IPS-NIHi7 (cell line): ENCODE results near the gene FAM222B.
"Not testable (repeated sequence)": the region's sequence is repeated elsewhere in the genome, so short reads cannot be mapped to it uniquely, and the experiment has no call there.

Source experiments
- DNase-seq: peaks from one replicate; pipeline ENCODE4 v3.0.0; 2012; ENCODE audit warnings: mixed read lengths; ENCODE audit errors: extremely low spot score

The FAM222B gene

DNA sequence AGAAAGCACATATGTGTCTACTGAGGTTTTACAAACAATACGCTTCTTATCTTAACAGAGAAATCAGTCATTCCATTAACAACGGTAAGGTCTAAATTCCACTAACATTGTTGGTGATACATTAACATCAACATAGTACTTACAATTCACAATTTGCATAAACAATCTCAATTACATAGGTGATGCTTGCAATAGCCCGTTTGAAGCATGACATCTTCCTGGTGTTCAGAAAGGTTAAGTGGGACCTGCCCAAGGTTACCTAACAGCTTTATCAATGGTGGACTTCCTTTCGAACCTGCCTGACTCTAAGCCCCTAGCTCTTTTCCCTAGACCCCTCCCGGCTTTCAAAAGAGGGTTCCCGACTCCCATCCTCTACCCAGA, 699 bp downstream of the FAM222B start:
- no peak for DNase-seq

DNA sequence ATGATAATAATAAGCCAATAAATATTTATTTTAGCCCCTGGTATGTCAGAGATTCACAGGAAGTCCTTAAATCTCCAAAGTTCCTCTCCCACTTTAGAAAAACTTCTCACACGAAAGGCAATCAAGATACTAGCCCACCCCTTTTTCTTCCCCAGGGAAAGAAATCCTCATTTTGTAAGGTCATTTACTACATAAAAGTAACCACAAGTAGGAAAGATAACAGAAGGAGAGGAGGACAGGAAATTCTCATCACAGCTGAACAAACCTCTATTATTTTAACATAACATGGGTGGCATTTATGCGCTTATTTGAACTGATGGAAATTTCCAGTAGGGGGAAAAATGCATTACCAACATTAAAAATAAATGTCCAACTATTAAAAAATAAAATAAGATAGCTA, 3.4 kb downstream of the FAM222B start:
- DNase-seq = no peak

DNA sequence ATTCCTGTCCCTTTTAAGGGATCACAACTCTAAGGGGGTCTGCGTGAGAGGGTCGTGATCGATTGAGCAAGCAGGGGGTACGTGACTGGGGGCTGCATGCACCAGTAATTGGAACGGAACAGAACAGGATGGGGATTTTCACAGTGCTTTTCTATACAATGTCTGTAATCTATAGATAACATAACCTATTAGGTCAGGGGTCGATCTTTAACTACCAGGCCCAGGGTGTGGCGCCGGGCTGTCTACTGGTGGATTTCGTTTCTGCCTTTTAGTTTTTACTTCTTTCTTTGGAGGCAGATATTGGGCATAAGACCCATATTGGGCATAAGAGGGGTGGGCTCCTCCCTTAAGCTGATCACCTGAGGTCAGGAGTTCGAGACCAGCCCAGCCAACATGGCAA, 6.0 kb downstream of the FAM222B start:
- DNase-seq = not testable (repeated sequence)

DNA sequence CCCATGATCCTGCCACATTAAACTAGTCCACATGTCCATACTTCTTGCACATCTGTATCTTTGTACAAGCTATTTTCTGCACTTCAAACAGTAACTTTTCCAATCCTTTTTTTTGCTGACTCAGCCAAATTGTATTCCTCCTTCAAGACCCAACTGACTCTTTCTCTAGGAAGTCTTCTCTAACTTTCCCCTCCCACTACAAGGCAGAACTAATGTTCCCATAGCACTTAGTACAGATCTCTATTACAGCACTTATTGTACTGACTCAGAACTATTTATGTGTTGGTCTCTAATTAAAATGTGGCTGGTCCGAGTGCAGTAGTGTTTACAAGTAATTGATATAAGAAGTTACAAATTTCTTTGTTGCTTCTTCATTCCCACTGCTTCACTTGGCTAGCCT, 8.2 kb downstream of the FAM222B start:
- DNase-seq = no peak

DNA sequence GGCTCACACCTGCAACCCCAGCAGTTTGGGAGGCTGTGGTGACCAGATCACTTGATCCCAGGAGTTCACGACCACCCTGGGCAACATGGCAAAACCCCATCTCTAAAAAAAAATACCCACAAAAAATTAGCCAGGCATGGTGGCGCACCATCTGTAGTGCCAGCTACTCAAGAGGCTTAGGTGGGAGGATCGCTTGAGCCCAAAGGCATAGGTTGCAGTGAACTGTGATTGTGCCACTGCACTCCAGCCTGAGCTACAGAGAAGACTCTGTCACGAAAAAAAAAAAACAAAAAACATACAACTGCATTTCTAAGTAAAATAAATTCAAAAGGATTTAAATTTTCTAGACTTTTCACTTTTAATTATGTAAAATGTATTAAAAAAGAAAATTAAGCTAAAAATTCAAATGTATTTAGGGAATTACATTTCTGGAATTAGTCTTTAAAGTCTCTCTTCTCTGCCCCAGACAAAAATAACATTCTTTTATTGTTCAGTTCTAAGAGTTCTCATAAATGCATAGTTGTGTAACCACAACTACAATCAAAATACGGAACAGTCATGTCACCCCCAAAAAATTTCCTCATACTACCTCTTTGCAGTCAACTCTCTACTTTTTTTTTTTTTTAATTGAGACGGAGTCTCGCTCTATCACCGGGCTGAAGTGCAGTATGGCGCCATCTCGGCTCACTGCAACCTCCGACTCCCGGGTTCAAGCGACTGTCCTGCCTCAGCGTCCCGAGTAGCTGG, 14.1 kb downstream of the FAM222B start:
- no peak for DNase-seq

DNA sequence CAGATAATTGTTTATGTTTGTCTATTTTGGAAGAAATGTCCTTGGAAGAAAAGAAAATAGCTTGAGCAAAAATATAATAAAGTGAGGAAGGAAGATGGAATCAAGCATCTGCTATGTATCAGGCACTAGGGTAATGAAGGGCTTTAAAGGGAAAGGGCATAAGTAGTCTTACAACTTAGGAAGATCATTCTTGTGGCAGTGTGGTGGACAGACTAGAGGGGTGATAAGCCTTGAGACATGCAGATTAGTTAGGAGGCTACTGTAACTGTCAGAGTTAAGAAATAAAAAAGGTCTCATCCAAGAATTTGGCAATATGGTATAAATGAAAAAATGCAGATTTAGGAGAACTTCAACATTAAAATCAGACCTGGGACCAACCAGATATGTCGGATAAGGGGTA, 14.9 kb downstream of the FAM222B start:
- DNase-seq = no peak

GRCh38 chr17:28819582-28819981, 23.0 kb downstream of the FAM222B start:
- no peak for DNase-seq

GRCh38 chr17:28818819-28819221, 23.8 kb downstream of the FAM222B start:
- DNase-seq = no peak

GRCh38 chr17:28816540-28816939, 26.1 kb downstream of the FAM222B start:
- DNase-seq = no peak

DNA sequence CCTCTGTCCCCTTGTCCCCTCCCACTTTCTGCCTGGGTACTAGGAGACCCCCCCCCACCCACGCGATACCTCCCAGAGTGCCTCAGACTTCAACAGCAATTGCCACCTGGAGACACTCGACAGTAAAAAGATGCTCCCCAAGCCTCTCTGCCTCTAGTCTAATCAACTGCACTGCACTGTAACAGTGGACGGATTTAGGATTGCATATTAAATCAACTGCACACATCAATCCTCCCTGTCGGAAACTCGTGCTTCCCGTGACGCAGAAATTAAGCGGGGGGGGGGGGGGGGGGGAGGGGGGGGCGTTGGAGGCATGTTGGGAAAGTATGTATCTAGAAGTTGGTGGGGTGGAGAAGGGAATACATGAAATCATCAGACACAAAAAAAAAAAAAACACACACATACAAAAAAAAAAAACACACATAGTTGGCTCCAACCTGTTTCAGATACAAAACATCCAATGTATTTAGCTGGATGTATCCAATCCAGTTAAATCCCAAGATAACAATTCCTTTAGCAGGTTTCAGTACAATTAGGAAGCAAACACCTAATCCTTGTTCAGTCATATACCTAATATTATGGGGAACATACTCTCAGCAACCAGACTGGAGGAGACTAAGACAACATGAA, 29.7 kb downstream of the FAM222B start:
- DNase-seq = no peak

- DNase-seq = peak; percentile 100
Observed at GRCh38 chr17:28812091-28812747, 30.4 kb downstream of the FAM222B start.

- DNase-seq = peak; percentile 17
Observed at GRCh38 chr17:28811651-28812090, 30.9 kb downstream of the FAM222B start.

- no peak for DNase-seq
Observed at GRCh38 chr17:28810437-28810836, 32.2 kb downstream of the FAM222B start.

GRCh38 chr17:28807925-28808634, 34.5 kb downstream of the FAM222B start:
- DNase-seq = no peak

DNA sequence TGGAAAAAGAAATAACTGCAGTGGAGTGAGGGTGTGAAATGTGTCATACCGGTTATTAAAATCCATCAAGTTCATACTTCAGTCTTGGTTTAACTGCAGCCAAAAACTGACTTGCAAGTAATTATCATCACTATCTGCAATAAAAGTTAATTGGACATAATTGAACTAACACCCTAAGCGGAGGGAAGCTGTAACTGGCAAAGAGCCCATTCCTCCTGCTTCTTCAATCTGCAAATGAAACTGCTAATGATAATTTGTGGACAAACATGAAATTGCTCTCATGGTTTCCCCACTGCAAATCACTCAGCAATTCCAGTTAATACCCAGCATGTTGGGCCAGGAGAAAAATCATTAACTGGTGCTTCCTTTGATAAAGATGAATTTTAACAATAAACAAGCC, 46.5 kb downstream of the FAM222B start:
- DNase-seq = no peak

- not testable (repeated sequence) for DNase-seq
Observed at GRCh38 chr17:28794846-28795441, 47.6 kb downstream of the FAM222B start.

GRCh38 chr17:28792877-28793661, 49.5 kb downstream of the FAM222B start:
- DNase-seq = peak; percentile 21

- DNase-seq = no peak
Observed at GRCh38 chr17:28788100-28788499, 54.5 kb downstream of the FAM222B start.

GRCh38 chr17:28783161-28783560, 59.4 kb downstream of the FAM222B start:
- no peak for DNase-seq

GRCh38 chr17:28779601-28780000, 63.0 kb downstream of the FAM222B start:
- not testable (repeated sequence) for DNase-seq

GRCh38 chr17:28777178-28777577, 65.4 kb downstream of the FAM222B start:
- no peak for DNase-seq
